HUES6 (cell line): ENCODE data around the gene JKAMP.

Source experiments
- H3K27ac ChIP-seq: 2 replicates; pipeline ENCODE4 v1.7.0; 2013; ENCODE audit warnings: low read depth, mild to moderate bottlenecking, low read length, inconsistent platforms
- H3K27me3 ChIP-seq: 2 replicates; pipeline ENCODE4 v1.6.1; 2013; ENCODE audit warnings: low read length; ENCODE audit not compliant: control insufficient read depth, insufficient read depth
- H3K36me3 ChIP-seq: 2 replicates; pipeline ENCODE4 v1.6.1; 2013; ENCODE audit warnings: low read length; ENCODE audit not compliant: control insufficient read depth, insufficient read depth
- H3K4me1 ChIP-seq: 2 replicates; pipeline ENCODE4 v1.6.1; 2013; ENCODE audit warnings: low read length; ENCODE audit not compliant: control insufficient read depth, insufficient read depth
- H3K4me3 ChIP-seq: 2 replicates; pipeline ENCODE4 v1.5.1; 2013; ENCODE audit warnings: low read depth, low read length
- H3K9ac ChIP-seq: one replicate; pipeline ENCODE4 v1.6.1; 2013; ENCODE audit warnings: mild to moderate bottlenecking, low read length
- H3K9me3 ChIP-seq: 2 replicates; pipeline ENCODE4 v1.6.1; 2013; ENCODE audit warnings: low read depth, low read length; ENCODE audit not compliant: control insufficient read depth, insufficient read depth

JKAMP gene

GRCh38 chr14:59460378-59460777 is 23.9 kb upstream of the JKAMP start:
- H3K9me3 ChIP-seq, result no peaks in the 10 kb centered on the region
- peaks cover 4% of the 10 kb centered on the region; the same call in 1 of the 2 replicates for H3K36me3 ChIP-seq
- no peak overlapping the region for H3K9ac ChIP-seq
- peaks cover 28% of the 10 kb centered on the region for H3K27me3 ChIP-seq
- H3K27ac ChIP-seq, result no peak overlapping the region
- no peak overlapping the region for H3K4me3 ChIP-seq
- peaks cover 5% of the 10 kb centered on the region; the same call in 1 of the 2 replicates for H3K4me1 ChIP-seq

- Histone ChIP-seq H3K9me3 (no peaks in the 10 kb centered on the region), H3K4me3 (no peak overlapping the region), H3K27ac (no peak overlapping the region), H3K27me3 (peaks cover 36% of the 10 kb centered on the region), H3K4me1 (peaks cover 5% of the 10 kb centered on the region; the same call in 1 of the 2 replicates), H3K9ac (no peak overlapping the region), H3K36me3 (peaks cover 4% of the 10 kb centered on the region; the same call in 1 of the 2 replicates)
Measured at GRCh38 chr14:59461891-59462290, 22.4 kb upstream of the JKAMP start.

GRCh38 chr14:59463787-59464485 is 20.4 kb upstream of the JKAMP start:
- no peaks in the 10 kb centered on the region for H3K9me3 ChIP-seq
- peak overlapping the region; percentile 86 for H3K4me3 ChIP-seq
- no peak overlapping the region for H3K27ac ChIP-seq
- peaks cover 5% of the 10 kb centered on the region; the same call in 1 of the 2 replicates for H3K4me1 ChIP-seq
- H3K27me3 ChIP-seq, result peaks cover 36% of the 10 kb centered on the region
- peaks cover 4% of the 10 kb centered on the region; the same call in 1 of the 2 replicates for H3K36me3 ChIP-seq
- H3K9ac ChIP-seq, result peak overlapping the region; percentile 61

- no peak overlapping the region for H3K27ac ChIP-seq
- peak overlapping the region; percentile 61 for H3K9ac ChIP-seq
Measured at GRCh38 chr14:59464486-59465315, 19.6 kb upstream of the JKAMP start.

GRCh38 chr14:59465316-59466135 is 18.8 kb upstream of the JKAMP start, which contains the start of gene GPR135:
GPR135 (minus strand) TSS chr14:59465380; CDS start chr14:59465226, 154 bp downstream.
- peaks cover 36% of the 10 kb centered on the region for H3K27me3 ChIP-seq
- peak within 1 kb of the TSS; percentile 61 for H3K9ac ChIP-seq
- H3K4me3 ChIP-seq, result peak within 1 kb of the TSS; percentile 86
- no peak within 1 kb of the TSS for H3K27ac ChIP-seq
- peaks cover 11% of the 10 kb centered on the region for H3K36me3 ChIP-seq
- no peaks in the 10 kb centered on the region for H3K9me3 ChIP-seq
- H3K4me1 ChIP-seq, result peaks cover 5% of the 10 kb centered on the region; the same call in 1 of the 2 replicates

More at GRCh38 chr14:59464486-59465315, 19.6 kb upstream of the JKAMP start:
- Histone ChIP-seq H3K27me3 (peaks cover 36% of the 10 kb centered on the region), H3K4me1 (peaks cover 5% of the 10 kb centered on the region; the same call in 1 of the 2 replicates), H3K36me3 (peaks cover 4% of the 10 kb centered on the region), H3K4me3 (peak overlapping the region; percentile 86), H3K9me3 (no peaks in the 10 kb centered on the region)

- Histone ChIP-seq H3K9ac (no peak overlapping the region), H3K36me3 (peaks cover 76% of the 10 kb centered on the region)
Measured at GRCh38 chr14:59474172-59474571, 10.1 kb upstream of the JKAMP start.

GRCh38 chr14:59475709-59476108 is 8.6 kb upstream of the JKAMP start:
- Histone ChIP-seq H3K9me3 (no peaks in the 10 kb centered on the region), H3K36me3 (peaks cover 66% of the 10 kb centered on the region), H3K27me3 (no peaks in the 10 kb centered on the region), H3K4me1 (no peaks in the 10 kb centered on the region; the same call in none of the 2 replicates), H3K4me3 (no peak overlapping the region), H3K9ac (no peak overlapping the region), H3K27ac (no peak overlapping the region)

More at GRCh38 chr14:59474172-59474571, 10.1 kb upstream of the JKAMP start:
- H3K4me1 ChIP-seq, result no peaks in the 10 kb centered on the region
- no peak overlapping the region for H3K4me3 ChIP-seq
- H3K27me3 ChIP-seq, result no peaks in the 10 kb centered on the region
- no peak overlapping the region for H3K27ac ChIP-seq
- H3K9me3 ChIP-seq, result no peaks in the 10 kb centered on the region

GRCh38 chr14:59478540-59478939 is 5.8 kb upstream of the JKAMP start:
- no peak overlapping the region for H3K27ac ChIP-seq
- H3K27me3 ChIP-seq, result no peaks in the 10 kb centered on the region
- H3K4me1 ChIP-seq, result peaks cover 13% of the 10 kb centered on the region
- H3K9ac ChIP-seq, result no peak overlapping the region
- peaks cover 44% of the 10 kb centered on the region for H3K36me3 ChIP-seq
- H3K9me3 ChIP-seq, result no peaks in the 10 kb centered on the region
- no peak overlapping the region for H3K4me3 ChIP-seq

GRCh38 chr14:59480166-59480565 is 4.2 kb upstream of the JKAMP start:
- no peak overlapping the region for H3K9ac ChIP-seq
- H3K4me1 ChIP-seq, result peaks cover 13% of the 10 kb centered on the region
- H3K27me3 ChIP-seq, result no peaks in the 10 kb centered on the region
- H3K27ac ChIP-seq, result no peak overlapping the region
- H3K9me3 ChIP-seq, result no peaks in the 10 kb centered on the region
- no peak overlapping the region for H3K4me3 ChIP-seq
- peaks cover 30% of the 10 kb centered on the region for H3K36me3 ChIP-seq

- no peaks in the 10 kb centered on the region for H3K27me3 ChIP-seq
- no peak overlapping the region for H3K9ac ChIP-seq
- H3K36me3 ChIP-seq, result peaks cover 18% of the 10 kb centered on the region
- H3K4me3 ChIP-seq, result no peak overlapping the region
- H3K9me3 ChIP-seq, result no peaks in the 10 kb centered on the region
- peaks cover 13% of the 10 kb centered on the region for H3K4me1 ChIP-seq
- no peak overlapping the region for H3K27ac ChIP-seq
Measured at GRCh38 chr14:59481407-59481806, 2.9 kb upstream of the JKAMP start.
